Prostate gland (tissue), 2 donors: Measurements from ENCODE around the gene MIPOL1. TPM values are rescaled to one million over a fixed set of nuclear protein-coding genes. Genes with fewer than 3 reads are reported as not detected.

Experiments
- DNase-seq: peaks from one replicate; pipeline ENCODE4 v3.0.0-alpha.2; 2019; ENCODE audit warnings: low spot score
- H3K27ac ChIP-seq, 2 donors: fragments of 200-600 bp; sonication (generic); 2 replicates each; pipeline ENCODE4 v1.5.1; 2017 to 2019
- H3K27me3 ChIP-seq: fragments of 200-600 bp; sonication (generic); replicated peaks from 2 replicates; pipeline ENCODE4 v1.5.1; 2019; ENCODE audit not compliant: insufficient read depth
- H3K36me3 ChIP-seq, 2 donors: fragments of 200-600 bp; sonication (generic); 1 replicate in 1 of 2; 2 replicates in 1 of 2; pipeline versions ENCODE4 v1.5.1 to v1.8.1; 2017 to 2019
- H3K4me1 ChIP-seq: fragments of 200-600 bp; sonication (generic); replicated peaks from 2 replicates; pipeline ENCODE4 v1.5.1; 2019
- H3K4me3 ChIP-seq, 2 donors: fragments of 200-600 bp; sonication (generic); 2 replicates each; pipeline ENCODE4 v1.5.1; 2017 to 2019
- H3K9me3 ChIP-seq: fragments of 200-600 bp; sonication (generic); 2 replicates; pipeline ENCODE4 v1.5.1; 2017
- CTCF ChIP-seq, 4 experiments: fragments of 200-600 bp in 2 of 4; fragments of 450-650 bp in 2 of 4; sonication (generic) in 2 of 4; IDR thresholded peaks; 1 replicate in 3 of 4; 2 replicates in 1 of 4; pipeline ENCODE4 v1.5.1; 2016 to 2019; ENCODE audit warnings: antibody characterized with exemption in 4 of 4, mild to moderate bottlenecking in 2 of 4, moderate library complexity in 2 of 4
- POLR2A ChIP-seq: fragments of 450-650 bp; IDR thresholded peaks from one replicate; pipeline ENCODE4 v1.6.1; 2016; ENCODE audit warnings: antibody characterized with exemption, mild to moderate bottlenecking
- POLR2AphosphoS5 ChIP-seq: sonication (generic); formaldehyde crosslinking; IDR thresholded peaks from one replicate; pipeline ENCODE4 v1.6.1; 2017; ENCODE audit warnings: antibody characterized with exemption
- WGBS: methylation state at CpG from one replicate; pipeline ENCODE4 v1.1.5; 2018; 5-methylcytosine and 5-hydroxymethylcytosine counted together
- intact Hi-C: fragments of 100-400 bp; cut with DNase I; formaldehyde crosslinking; loops from one replicate; pipeline ENCODE4 v1.14.2; 2022
- total RNA-seq, 2 donors: library from RNA; depleted of rRNA; stranded (reverse); fragments of >200 nt; gene quantifications; one replicate each; pipeline ENCODE4 v1.1.0, GENCODE V29; 2016

The MIPOL1 gene
- total RNA-seq, 2 donors from 2014 or later = 14.4 to 31.4 TPM

DNA sequence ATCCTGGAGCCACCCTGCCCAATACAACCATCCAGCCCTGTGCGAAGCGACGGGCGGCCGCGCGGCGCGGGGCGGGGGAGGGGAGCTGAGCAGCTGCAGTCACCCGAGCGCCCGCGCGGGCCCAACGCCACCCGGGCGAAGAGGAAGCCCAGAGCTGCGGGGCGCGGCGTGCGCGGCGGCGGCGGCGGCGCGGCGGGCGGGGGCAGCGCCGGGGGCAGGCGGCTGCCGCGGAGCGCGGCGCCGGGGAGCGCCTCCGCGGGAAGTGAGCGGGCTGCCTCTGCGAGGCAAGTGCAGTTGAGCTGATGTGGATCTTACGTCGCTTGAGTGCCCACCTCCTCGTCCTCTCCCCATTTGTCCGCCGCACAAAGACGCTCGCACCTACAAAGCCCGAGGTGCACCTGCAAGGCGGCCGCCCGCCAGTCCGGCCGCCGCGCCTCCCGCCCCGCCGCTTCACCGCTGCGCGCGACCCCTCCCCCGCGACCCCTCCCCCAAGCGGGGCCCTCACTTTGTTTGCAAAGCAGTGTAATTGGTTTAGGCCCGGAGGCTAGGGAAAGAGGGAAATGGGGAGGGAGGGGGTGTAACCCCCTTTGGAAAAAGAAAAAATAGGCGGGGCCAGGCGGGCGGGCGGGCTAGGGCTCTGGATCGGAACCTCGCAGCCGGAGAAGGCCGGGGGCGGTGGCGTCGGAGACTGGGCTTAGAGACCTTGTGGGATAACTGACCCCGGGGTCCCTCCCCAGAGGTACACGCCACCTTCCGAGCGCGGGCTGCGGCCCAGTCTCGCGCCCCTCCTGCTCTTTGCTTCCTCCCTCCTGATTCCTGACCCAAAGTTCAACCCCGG is 397.5 kb downstream of the MIPOL1 start, which contains the start of the genes FOXA1 and TTC6:
Gene FOXA1, minus strand, starts transcription at position 279 of the 838 bp plus-strand sequence. Its CDS starts 277 bp downstream, at position 2.
Gene TTC6, plus strand, starts transcription at position 659 of the 838 bp plus-strand sequence. CDS start 26,436 bp downstream, outside the sequence.
- peak; percentile 85 for DNase-seq
- Histone ChIP-seq H3K4me1 (no peaks in the 10 kb centered on the region), H3K27ac (peak within 1 kb of the TSS; percentile 96), H3K9me3 (no peaks in the 10 kb centered on the region), H3K36me3 (no peaks in the 10 kb centered on the region), H3K4me3 (peak within 1 kb of the TSS; percentile 59 to 63), H3K27me3 (no peaks in the 10 kb centered on the region)
- intact Hi-C loops = no loop called here
- TF ChIP-seq CTCF (IDR thresholded peaks at IDR 0.05) = no peak
- no peak for TF ChIP-seq POLR2AphosphoS5
- peak; percentile 62 for TF ChIP-seq POLR2A
- under 1% methylated on average over 67 of the region's 92 CpGs for WGBS

GRCh38 chr14:37595809-37596621 is 398.3 kb downstream of the MIPOL1 start:
- H3K27me3 ChIP-seq = no peaks in the 10 kb centered on the region
- H3K36me3 ChIP-seq = no peaks in the 10 kb centered on the region
- no peaks in the 10 kb centered on the region for H3K4me1 ChIP-seq
- peak; percentile 92 for DNase-seq
- WGBS = 5% methylated on average over 46 of the region's 46 CpGs
- TF ChIP-seq POLR2AphosphoS5 = peak; percentile 87
- no peak for TF ChIP-seq CTCF (IDR thresholded peaks at IDR 0.05)
- peak; percentile 65 for TF ChIP-seq POLR2A
- intact Hi-C loops = no loop called here
- peak overlapping the region; percentile 59 to 63 for H3K4me3 ChIP-seq
- no peaks in the 10 kb centered on the region for H3K9me3 ChIP-seq
- peak overlapping the region; percentile 96 for H3K27ac ChIP-seq

GRCh38 chr14:37596790-37597472 is 399.2 kb downstream of the MIPOL1 start:
- DNase-seq = no peak
- Histone ChIP-seq H3K9me3 (no peaks in the 10 kb centered on the region), H3K4me1 (no peaks in the 10 kb centered on the region), H3K4me3 (peak overlapping the region; percentile 59 to 63), H3K36me3 (no peaks in the 10 kb centered on the region), H3K27ac (peak overlapping the region; percentile 96), H3K27me3 (no peaks in the 10 kb centered on the region)
- TF ChIP-seq POLR2A (no peak), POLR2AphosphoS5 (no peak), CTCF (IDR thresholded peaks at IDR 0.05) (no peak)
- intact Hi-C loops = no loop called here
- WGBS = 13% methylated on average over 7 of the region's 7 CpGs

GRCh38 chr14:37597538-37597913 is 399.8 kb downstream of the MIPOL1 start:
- peak overlapping the region; percentile 59 to 63 for H3K4me3 ChIP-seq
- DNase-seq = no peak
- no peaks in the 10 kb centered on the region for H3K36me3 ChIP-seq
- H3K27me3 ChIP-seq = no peaks in the 10 kb centered on the region
- WGBS = 9% methylated on average over 20 of the region's 20 CpGs
- TF ChIP-seq POLR2AphosphoS5 (no peak), POLR2A (peak; percentile 12), CTCF (IDR thresholded peaks at IDR 0.05) (peak in 3 of 4 experiments; percentile 37 to 60 (median 59))
- H3K27ac ChIP-seq = peak overlapping the region; percentile 96
- H3K9me3 ChIP-seq = no peaks in the 10 kb centered on the region
- intact Hi-C loops = no loop called here
- no peaks in the 10 kb centered on the region for H3K4me1 ChIP-seq
